ENCODE data around the gene GRIN1.

GRIN1 gene

DNA sequence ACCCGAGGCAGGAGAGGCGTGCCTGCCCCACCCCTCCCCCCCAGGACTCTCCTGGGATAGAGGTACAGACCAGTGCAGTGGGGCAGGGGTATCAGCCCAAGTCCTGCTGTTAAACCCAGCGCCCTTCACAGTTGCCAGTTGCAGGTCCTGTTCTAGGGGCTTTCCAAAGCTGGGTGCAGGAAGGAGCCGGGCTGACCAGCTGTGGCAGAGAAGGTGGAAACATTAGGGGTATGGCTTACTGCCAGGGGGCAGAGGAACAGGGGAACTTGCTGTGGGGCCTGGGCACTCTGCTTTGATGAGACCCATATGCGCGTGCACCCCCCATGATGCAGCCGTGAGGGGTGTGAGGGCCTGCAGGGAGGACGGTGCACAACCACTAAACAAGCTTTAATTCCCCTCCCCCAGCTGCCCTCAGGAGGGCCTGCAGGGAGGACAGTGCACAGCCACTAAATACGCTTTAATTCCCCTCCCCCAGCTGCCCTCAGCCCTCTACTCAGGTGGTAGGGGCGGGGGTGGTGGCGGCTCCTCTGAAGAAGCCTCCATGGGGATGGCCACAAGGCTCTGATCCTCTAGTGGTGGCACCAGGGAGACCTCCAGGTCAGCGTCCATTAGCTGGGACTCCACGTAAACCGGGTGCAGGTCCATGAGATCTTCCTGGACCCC is 31.7 kb downstream of the GRIN1 start:
- H3K4me3 ChIP-seq (ENCODE audit: low read depth, low read length): peak overlapping the region; percentile 64
- DNase-seq (ENCODE audit: low read depth): no peak
- TF ChIP-seq, protein P1, sequence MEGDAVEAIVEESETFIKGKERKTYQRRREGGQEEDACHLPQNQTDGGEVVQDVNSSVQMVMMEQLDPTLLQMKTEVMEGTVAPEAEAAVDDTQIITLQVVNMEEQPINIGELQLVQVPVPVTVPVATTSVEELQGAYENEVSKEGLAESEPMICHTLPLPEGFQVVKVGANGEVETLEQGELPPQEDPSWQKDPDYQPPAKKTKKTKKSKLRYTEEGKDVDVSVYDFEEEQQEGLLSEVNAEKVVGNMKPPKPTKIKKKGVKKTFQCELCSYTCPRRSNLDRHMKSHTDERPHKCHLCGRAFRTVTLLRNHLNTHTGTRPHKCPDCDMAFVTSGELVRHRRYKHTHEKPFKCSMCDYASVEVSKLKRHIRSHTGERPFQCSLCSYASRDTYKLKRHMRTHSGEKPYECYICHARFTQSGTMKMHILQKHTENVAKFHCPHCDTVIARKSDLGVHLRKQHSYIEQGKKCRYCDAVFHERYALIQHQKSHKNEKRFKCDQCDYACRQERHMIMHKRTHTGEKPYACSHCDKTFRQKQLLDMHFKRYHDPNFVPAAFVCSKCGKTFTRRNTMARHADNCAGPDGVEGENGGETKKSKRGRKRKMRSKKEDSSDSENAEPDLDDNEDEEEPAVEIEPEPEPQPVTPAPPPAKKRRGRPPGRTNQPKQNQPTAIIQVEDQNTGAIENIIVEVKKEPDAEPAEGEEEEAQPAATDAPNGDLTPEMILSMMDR (IDR thresholded peaks at IDR 0.05; ENCODE audit: control insufficient read depth, extremely low read depth, insufficient read depth): no peak

DNA sequence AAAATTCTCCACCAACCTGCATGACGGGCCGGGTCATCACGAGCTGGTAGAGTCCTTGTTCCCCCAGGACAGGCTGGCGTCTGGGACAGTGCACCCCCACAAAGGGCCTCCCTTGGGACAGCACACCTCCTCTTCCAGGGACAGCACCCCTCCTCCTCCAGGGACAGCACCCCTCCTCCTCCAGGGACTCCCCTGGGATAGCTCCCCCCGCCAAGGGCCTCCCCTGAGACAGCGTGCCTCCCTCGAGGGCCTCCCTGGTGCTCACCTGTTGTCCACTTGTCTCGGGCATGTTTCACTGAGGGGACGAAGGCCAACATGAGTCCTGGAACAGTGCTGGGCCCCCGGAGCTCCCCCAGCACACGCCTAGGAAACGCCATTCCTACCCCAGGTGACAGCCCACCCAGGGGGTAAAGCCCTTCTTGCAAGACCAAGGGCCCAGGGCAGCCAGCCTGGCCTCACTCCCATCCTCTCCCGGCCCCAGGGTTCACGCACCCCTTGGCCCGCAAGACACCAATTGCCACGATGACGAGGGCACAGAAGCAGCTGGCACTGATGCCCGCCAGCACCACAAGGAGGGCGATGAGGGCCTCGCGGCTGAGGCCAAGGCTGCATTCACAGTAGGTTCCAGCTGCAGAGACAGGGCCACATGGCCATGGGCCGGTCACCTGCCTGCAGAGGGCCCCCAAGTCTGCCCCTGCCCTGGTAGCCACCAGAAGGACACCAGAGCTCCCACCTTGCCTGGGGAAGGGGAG is 32.4 kb downstream of the GRIN1 start:
- TF ChIP-seq, protein P1 (IDR thresholded peaks at IDR 0.05; ENCODE audit: control insufficient read depth, extremely low read depth, insufficient read depth): no peak
- no peak overlapping the region for H3K4me3 ChIP-seq (ENCODE audit: low read depth, low read length)
- no peak for DNase-seq (ENCODE audit: low read depth)

DNA sequence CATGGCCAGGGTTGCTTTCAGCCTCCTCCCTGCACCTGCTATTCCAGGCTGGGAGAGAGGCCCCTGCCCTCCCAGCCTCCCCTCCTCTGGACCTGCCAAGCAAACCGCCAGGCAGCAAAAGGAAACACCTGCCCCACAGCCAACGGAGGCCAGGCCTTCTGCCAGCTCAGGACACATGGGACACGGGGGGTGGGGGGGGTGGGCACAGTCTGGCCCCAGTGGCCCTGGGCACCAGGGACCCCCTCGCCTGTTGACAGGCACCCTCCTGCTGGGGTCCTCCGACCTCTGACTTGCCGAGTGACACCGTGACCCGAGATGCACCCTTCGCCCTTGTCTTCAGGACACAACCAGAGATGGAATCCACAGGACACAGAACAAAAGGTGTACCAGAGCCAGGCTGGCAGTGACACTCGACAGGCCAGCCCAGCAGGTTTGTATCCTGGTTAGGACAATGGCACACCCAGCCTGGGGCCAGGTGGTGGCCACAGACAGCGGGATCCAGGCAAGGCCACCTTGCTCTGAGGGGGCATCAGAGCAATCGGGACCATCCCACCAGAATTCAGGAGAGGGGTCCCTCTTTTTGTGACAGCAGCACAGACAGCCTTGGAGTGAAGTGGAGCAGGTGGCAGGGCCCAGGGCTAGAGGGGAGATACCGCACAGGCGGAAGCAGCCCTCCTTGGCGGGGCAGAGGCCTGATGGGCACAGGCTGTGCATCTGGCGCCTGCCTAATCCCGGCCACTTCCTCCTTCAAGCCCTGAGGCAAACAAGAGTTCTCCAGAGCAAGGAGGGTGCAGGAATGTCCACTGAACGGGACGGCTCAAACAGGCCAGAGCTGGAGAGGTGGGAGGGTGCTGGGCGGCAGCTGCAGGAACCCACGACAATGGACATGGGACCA is 34.2 kb downstream of the GRIN1 start:
- TF ChIP-seq, protein P1 (IDR thresholded peaks at IDR 0.05; ENCODE audit: control insufficient read depth, extremely low read depth, insufficient read depth): no peak
- peak; percentile 95 for DNase-seq (ENCODE audit: low read depth)
- H3K4me3 ChIP-seq (ENCODE audit: low read depth, low read length): peak overlapping the region; percentile 36

DNA sequence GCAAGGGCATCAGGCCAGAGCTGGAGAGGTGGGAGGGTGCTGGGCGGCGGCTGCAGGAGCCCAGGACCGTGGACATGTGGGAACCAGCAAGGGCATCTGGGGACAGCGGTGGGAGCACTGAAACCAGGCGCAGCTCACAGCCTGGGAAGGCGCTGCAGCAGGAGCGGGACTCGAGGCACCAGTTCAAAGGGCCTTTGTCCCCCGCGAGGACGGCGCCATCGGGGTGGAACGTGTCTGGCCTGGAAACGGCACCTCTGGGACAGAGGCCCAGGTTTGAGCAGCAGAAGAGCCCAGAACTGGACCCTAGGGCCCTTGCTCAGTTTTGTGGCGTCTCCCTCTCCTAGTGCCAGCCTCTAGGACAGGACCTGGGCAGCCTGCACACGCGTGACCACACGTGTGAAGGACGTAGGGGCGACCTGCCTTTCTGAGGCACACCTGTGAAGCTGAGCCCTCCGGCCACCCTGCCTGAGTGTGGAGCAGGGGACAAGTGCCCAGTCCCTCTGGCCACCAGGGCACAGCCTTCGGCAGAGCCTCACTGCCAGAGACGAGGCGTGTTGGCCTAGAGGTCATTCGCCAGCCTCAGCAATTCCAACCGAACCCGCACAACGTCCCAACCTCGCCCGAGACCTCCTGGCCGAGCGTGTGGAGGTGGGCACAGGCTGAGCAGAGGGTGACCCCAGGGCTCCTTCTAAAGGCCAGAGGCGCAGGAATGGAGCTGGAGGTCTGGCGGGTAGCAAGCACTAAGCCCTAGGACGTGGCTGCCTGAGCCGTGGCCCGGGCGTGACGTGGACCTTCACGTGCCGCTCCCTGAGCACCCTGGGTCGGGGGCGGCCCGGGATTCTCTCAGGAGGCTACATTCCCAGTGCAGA is 35.1 kb downstream of the GRIN1 start:
- DNase-seq (ENCODE audit: low read depth): no peak
- H3K4me3 ChIP-seq (ENCODE audit: low read depth, low read length): peak overlapping the region; percentile 36
- TF ChIP-seq, protein P1 (IDR thresholded peaks at IDR 0.05; ENCODE audit: control insufficient read depth, extremely low read depth, insufficient read depth): no peak

DNA sequence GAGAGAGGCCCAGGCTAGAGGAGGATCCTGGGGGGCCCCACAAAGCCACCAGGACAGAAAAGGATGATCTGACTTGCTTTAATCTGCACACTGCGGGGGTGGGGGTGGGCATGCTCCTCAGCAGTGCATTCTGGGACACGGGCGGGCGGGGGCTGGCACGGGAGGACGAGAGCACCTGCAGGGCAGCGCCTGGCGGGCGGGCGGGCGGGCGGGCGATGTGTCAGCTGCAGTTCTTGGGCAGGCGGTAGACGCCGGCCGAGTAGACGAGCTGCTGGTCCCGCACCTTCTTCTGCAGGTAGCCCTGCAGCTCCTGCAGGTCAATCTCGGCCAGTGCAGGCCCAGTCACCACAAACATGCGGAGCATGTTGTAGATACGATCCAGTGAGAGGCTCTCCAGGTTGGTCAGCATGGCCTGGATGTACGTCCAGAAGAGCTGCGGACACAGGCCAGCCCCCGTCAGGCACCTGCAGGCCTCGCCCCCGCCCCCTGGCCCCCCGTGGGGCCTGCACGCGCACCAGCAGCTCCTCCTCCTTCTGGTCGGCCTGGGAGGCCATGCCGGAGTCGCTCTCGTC is 35.9 kb downstream of the GRIN1 start:
- TF ChIP-seq, protein P1 (IDR thresholded peaks at IDR 0.05; ENCODE audit: control insufficient read depth, extremely low read depth, insufficient read depth): no peak
- no peak for DNase-seq (ENCODE audit: low read depth)
- no peak overlapping the region for H3K4me3 ChIP-seq (ENCODE audit: low read depth, low read length)
